HepG2 (cell line): ENCODE data around the gene ENO1. TPM values are rescaled to one million over a fixed set of nuclear protein-coding genes. Genes with fewer than 3 reads are reported as not detected.

Experiments used
- CREB1 ChIP-seq, 2 experiments: fragments of 450-650 bp in 1 of 2; IDR thresholded peaks; 2 replicates each; pipeline ENCODE4 v1.6.1; 2016 to 2017; ENCODE audit warnings: control low read depth in 1 of 2, mild to moderate bottlenecking in 1 of 2, missing compliant biosample characterization in 1 of 2, missing genetic modification characterization in 1 of 2
- GMEB2 ChIP-seq: IDR thresholded peaks from 2 replicates; pipeline ENCODE4 v1.6.1; 2016; ENCODE audit warnings: missing biosample characterization, missing genetic modification reagents, low read depth
- HMG20A ChIP-seq: IDR thresholded peaks from 2 replicates; pipeline ENCODE4 v1.6.1; 2016; ENCODE audit warnings: borderline replicate concordance
- KAT7 ChIP-seq: IDR thresholded peaks from 2 replicates; pipeline ENCODE4 v1.6.1; 2018; ENCODE audit warnings: borderline replicate concordance, missing compliant biosample characterization
- LCORL ChIP-seq, 2 experiments: fragments of 450-650 bp in 1 of 2; sonication (generic) in 1 of 2; formaldehyde crosslinking in 1 of 2; IDR thresholded peaks; 2 replicates each; pipeline versions ENCODE4 v1.5.0 to v1.6.1; 2017 to 2020; ENCODE audit warnings: antibody characterized with exemption in 1 of 2, missing genetic modification reagents in 1 of 2
- NFYC ChIP-seq: IDR thresholded peaks from 2 replicates; pipeline ENCODE4 v1.6.1; 2016; ENCODE audit warnings: missing genetic modification reagents, missing compliant biosample characterization
- NONO ChIP-seq, 2 experiments: fragments of 450-650 bp in 1 of 2; sonication (generic) in 1 of 2; formaldehyde crosslinking in 1 of 2; IDR thresholded peaks in 1 of 2; conservative IDR thresholded peaks in 1 of 2; 2 replicates each; pipeline versions ENCODE4 v1.6.1 to v1.8.0; 2017 to 2022; ENCODE audit warnings: mild to moderate bottlenecking in 1 of 2, missing genetic modification reagents in 1 of 2, moderate library complexity in 1 of 2
- PBX2 ChIP-seq: IDR thresholded peaks from 2 replicates; pipeline ENCODE4 v1.6.1; 2016; ENCODE audit warnings: control low read depth
- POGZ ChIP-seq: sonication (generic); formaldehyde crosslinking; IDR thresholded peaks from 2 replicates; pipeline ENCODE4 v1.4.0; 2020; ENCODE audit warnings: mild to moderate bottlenecking, missing genetic modification reagents
- POLR2A ChIP-seq, 2 experiments: IDR thresholded peaks; 2 replicates each; pipeline ENCODE4 v1.6.1; 2011; ENCODE audit warnings: low read depth in 2 of 2, low read length in 2 of 2, mild to moderate bottlenecking in 1 of 2, moderate library complexity in 1 of 2; ENCODE audit not compliant: insufficient read depth in 1 of 2
- RARA ChIP-seq: IDR thresholded peaks from 2 replicates; pipeline ENCODE4 v1.6.1; 2016; ENCODE audit warnings: missing genetic modification reagents, missing compliant biosample characterization
- RXRA ChIP-seq: sonication (generic); formaldehyde crosslinking; IDR thresholded peaks from 2 replicates; pipeline ENCODE4 v1.5.1; 2020; ENCODE audit warnings: missing genetic modification reagents
- SMC3 ChIP-seq: IDR thresholded peaks from 2 replicates; pipeline ENCODE4 v1.6.1; 2011; ENCODE audit warnings: low read length, improper control_type of control experiment
- THAP7 ChIP-seq: sonication (generic); formaldehyde crosslinking; IDR thresholded peaks from 2 replicates; pipeline ENCODE4 v1.8.1; 2023; ENCODE audit warnings: mild to moderate bottlenecking, missing genetic modification reagents
- TOE1 ChIP-seq: sonication (generic); formaldehyde crosslinking; IDR thresholded peaks from 2 replicates; pipeline ENCODE4 v1.4.0; 2020; ENCODE audit warnings: mild to moderate bottlenecking, missing genetic modification reagents
- TSC22D2 ChIP-seq: sonication (generic); formaldehyde crosslinking; IDR thresholded peaks from 2 replicates; pipeline ENCODE4 v1.5.1; 2020; ENCODE audit warnings: missing genetic modification reagents, mild to moderate bottlenecking, borderline replicate concordance
- ZNF12 ChIP-seq: sonication (generic); formaldehyde crosslinking; IDR thresholded peaks from 2 replicates; pipeline ENCODE4 v1.5.0; 2020; ENCODE audit warnings: missing genetic modification reagents
- ZNF230 ChIP-seq: sonication (generic); formaldehyde crosslinking; IDR thresholded peaks from 2 replicates; pipeline ENCODE4 v1.4.0; 2020; ENCODE audit warnings: mild to moderate bottlenecking, missing genetic modification reagents
- ZNF264 ChIP-seq: sonication (generic); formaldehyde crosslinking; IDR thresholded peaks from 2 replicates; pipeline ENCODE4 v1.4.0; 2020; ENCODE audit warnings: missing genetic modification reagents
- ZNF280D ChIP-seq: sonication (generic); formaldehyde crosslinking; IDR thresholded peaks from 2 replicates; pipeline ENCODE4 v1.5.1; 2020; ENCODE audit warnings: mild to moderate bottlenecking, missing genetic modification reagents
- ZNF576 ChIP-seq: sonication (generic); formaldehyde crosslinking; IDR thresholded peaks from 2 replicates; pipeline ENCODE4 v1.4.0; 2020; ENCODE audit warnings: mild to moderate bottlenecking, missing genetic modification reagents
- ZNF746 ChIP-seq: sonication (generic); formaldehyde crosslinking; IDR thresholded peaks from 2 replicates; pipeline ENCODE4 v1.8.0; 2022; ENCODE audit warnings: mild to moderate bottlenecking, missing genetic modification reagents
- ZNF768 ChIP-seq: sonication (generic); formaldehyde crosslinking; IDR thresholded peaks from 2 replicates; pipeline ENCODE4 v1.4.0; 2020; ENCODE audit warnings: missing genetic modification reagents
- ZNF777 ChIP-seq: sonication (generic); formaldehyde crosslinking; IDR thresholded peaks from 2 replicates; pipeline ENCODE4 v1.4.0; 2020; ENCODE audit warnings: missing genetic modification reagents
- polyA plus RNA-seq, 8 experiments: library from polyadenylated mRNA; depleted of rRNA in 3 of 8; stranded (reverse) in 7 of 8; unstranded in 1 of 8; fragments of >200 nt; fragmentation: Illumina TruSeq in 4 of 8; extraction: Trizol in 4 of 8; gene quantifications; 2 replicates each; pipeline versions ENCODE4 v1.2.1 to v1.2.3, GENCODE V29; 2011 to 2016; ENCODE audit warnings: low read depth in 4 of 8, missing spikeins in 1 of 8, mixed read lengths in 1 of 8; ENCODE audit not compliant: insufficient read depth in 1 of 8
- total RNA-seq, 5 experiments: library from RNA; depleted of rRNA; stranded (reverse); fragments of >200 nt; fragmentation: Illumina TruSeq; extraction: Trizol; gene quantifications; 2 replicates each; pipeline ENCODE4 v1.2.3, GENCODE V29; 2016; ENCODE audit warnings: low read depth in 1 of 5

ENO1 gene
- total and polyA plus RNA-seq, 2 of the 13 experiments (the other 11 are each of a cell fraction or from before 2014, with no cell fraction given), result 1,559 to 3,103 TPM

GRCh38 chr1:8856689-8857412 lies 21.6 kb downstream of the ENO1 start (continued):
- TF ChIP-seq ZNF280D (CRISPR knock-in tag), result 0 out of 2 replicates have a peak, but pooled peaks have one; percentile 45
- no peak for TF ChIP-seq LCORL (IDR thresholded peaks at IDR 0.05)
- TF ChIP-seq LCORL (CRISPR knock-in tag; IDR thresholded peaks at IDR 0.05), result 0 out of 2 replicates have a peak, but pooled peaks have one; percentile 58
- no peak for TF ChIP-seq POGZ
- no peak for TF ChIP-seq KAT7
- TF ChIP-seq CREB1 (IDR thresholded peaks at IDR 0.05), result no peak
- no peak; the same call in 1 of the 2 replicates for TF ChIP-seq CREB1 (CRISPR knock-in tag; IDR thresholded peaks at IDR 0.05)
- peak; percentile 86 for TF ChIP-seq ZNF264 (CRISPR knock-in tag)
- TF ChIP-seq THAP7, result no peak
- TF ChIP-seq TSC22D2, result no peak
- TF ChIP-seq RARA (CRISPR knock-in tag), result peak; percentile 65
- TF ChIP-seq GMEB2 (CRISPR knock-in tag), result no peak
- TF ChIP-seq ZNF230 (CRISPR knock-in tag), result no peak
- TF ChIP-seq ZNF12 (CRISPR knock-in tag), result peak; percentile 90
- no peak for TF ChIP-seq SMC3
- peak; percentile 26; the same call in 1 of the 2 replicates for TF ChIP-seq ZNF777 (CRISPR knock-in tag)
- no peak for TF ChIP-seq ZNF768
- no peak for TF ChIP-seq NONO (IDR thresholded peaks at IDR 0.05)
- TF ChIP-seq NONO (CRISPR knock-in tag; conservative IDR thresholded peaks at IDR 0.05), result peak; percentile 43
- no peak for TF ChIP-seq ZNF576 (CRISPR knock-in tag)
- peak; percentile 21; the same call in 1 of the 2 replicates for TF ChIP-seq HMG20A (CRISPR knock-in tag)
- no peak for TF ChIP-seq ZNF746
- TF ChIP-seq RXRA (CRISPR knock-in tag), result peak; percentile 52; the same call in 1 of the 2 replicates
- no peak for TF ChIP-seq NFYC (CRISPR knock-in tag)
- no peak for TF ChIP-seq TOE1 (CRISPR knock-in tag)
- peak; percentile 28 to 63; a peak in 2 of 4 replicates for TF ChIP-seq POLR2A (IDR thresholded peaks at IDR 0.05; ENCODE audit: insufficient read depth in 1 of 2, low read depth in 2 of 2, low read length in 2 of 2)
- no peak for TF ChIP-seq PBX2 (CRISPR knock-in tag)
